Progenitor cell of endocrine pancreas (in vitro differentiated cells): ENCODE measurements around the gene UBTD1. TPM values are rescaled to one million over a fixed set of nuclear protein-coding genes. Genes with fewer than 3 reads are reported as not detected.

ENCODE experiments used
- DNase-seq: peaks from one replicate; pipeline ENCODE4 v3.0.0; 2021; ENCODE audit warnings: low spot score; ENCODE audit not compliant: unreplicated experiment
- H3K27ac Mint-ChIP-seq: 2 replicates; pipeline ENCODE4 v1.8.0; 2021; ENCODE audit warnings: mild to moderate bottlenecking, moderate library complexity, mixed read lengths
- H3K27me3 Mint-ChIP-seq: 2 replicates; pipeline ENCODE4 v1.8.0; 2021; ENCODE audit warnings: mixed read lengths
- H3K36me3 Mint-ChIP-seq: 2 replicates; pipeline ENCODE4 v1.8.0; 2022; ENCODE audit warnings: mixed read lengths; ENCODE audit not compliant: insufficient read depth
- H3K4me1 Mint-ChIP-seq: 2 replicates; pipeline ENCODE4 v1.8.0; 2021; ENCODE audit warnings: low read depth, mixed read lengths
- H3K4me3 Mint-ChIP-seq: 2 replicates; pipeline ENCODE4 v1.8.0; 2021; ENCODE audit warnings: low read depth, mild to moderate bottlenecking, moderate library complexity, mixed read lengths
- H3K9me3 Mint-ChIP-seq: 2 replicates; pipeline ENCODE4 v1.8.0; 2021; ENCODE audit warnings: low read depth, mixed read lengths
- total RNA-seq: library from RNA; stranded (reverse); gene quantifications from 2 replicates; pipeline ENCODE4 v1.2.1, GENCODE V29; 2021
- TF ChIP-seq, protein P1 (sequence below): fragments of 200-600 bp; sonication (generic); IDR thresholded peaks from one replicate; pipeline ENCODE4 v1.5.0; 2021; ENCODE audit warnings: antibody characterized with exemption, mild to moderate bottlenecking; ENCODE audit not compliant: unreplicated experiment

UBTD1 gene
- total RNA-seq, 1 donor from 2014 or later: 9.0 TPM

DNA sequence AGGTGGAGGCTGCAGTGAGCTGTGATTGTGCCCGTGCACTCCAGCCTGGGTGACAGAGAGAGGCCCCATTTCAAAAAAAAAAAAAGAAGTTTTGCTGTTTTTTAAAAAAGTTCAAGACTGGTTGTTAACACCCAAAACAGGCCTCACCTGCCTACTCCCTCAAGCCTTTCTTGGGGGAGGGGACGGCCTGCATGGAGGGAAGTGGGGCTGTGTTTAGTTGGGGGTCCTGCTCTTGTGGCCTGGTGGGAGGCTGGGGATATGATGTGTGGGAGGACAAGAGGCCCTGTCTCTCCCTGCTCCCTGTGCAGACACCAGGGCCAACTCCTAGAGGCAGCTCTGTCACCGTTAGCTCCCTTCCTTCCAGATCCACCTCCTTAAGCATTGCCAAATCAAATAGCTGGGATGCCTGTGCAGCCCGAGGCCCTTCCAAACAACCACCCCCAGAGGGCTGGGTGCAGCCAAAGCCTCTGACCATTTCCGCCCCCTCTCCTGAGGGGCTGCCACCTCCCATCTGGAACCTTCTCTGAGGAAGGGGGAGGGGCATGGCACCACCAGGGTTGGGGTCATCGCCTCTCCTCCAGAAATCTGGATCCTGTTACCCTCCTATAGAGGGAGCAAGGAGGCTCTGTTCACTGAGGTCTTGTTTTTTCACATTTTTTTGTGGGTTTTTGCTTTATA is 40.9 kb downstream of the UBTD1 start:
- Mint-ChIP-seq H3K36me3 (no peaks in the 10 kb centered on the region), H3K27ac (no peak overlapping the region), H3K27me3 (no peaks in the 10 kb centered on the region), H3K9me3 (no peaks in the 10 kb centered on the region), H3K4me3 (no peak overlapping the region), H3K4me1 (no peaks in the 10 kb centered on the region)
- TF ChIP-seq, protein P1, sequence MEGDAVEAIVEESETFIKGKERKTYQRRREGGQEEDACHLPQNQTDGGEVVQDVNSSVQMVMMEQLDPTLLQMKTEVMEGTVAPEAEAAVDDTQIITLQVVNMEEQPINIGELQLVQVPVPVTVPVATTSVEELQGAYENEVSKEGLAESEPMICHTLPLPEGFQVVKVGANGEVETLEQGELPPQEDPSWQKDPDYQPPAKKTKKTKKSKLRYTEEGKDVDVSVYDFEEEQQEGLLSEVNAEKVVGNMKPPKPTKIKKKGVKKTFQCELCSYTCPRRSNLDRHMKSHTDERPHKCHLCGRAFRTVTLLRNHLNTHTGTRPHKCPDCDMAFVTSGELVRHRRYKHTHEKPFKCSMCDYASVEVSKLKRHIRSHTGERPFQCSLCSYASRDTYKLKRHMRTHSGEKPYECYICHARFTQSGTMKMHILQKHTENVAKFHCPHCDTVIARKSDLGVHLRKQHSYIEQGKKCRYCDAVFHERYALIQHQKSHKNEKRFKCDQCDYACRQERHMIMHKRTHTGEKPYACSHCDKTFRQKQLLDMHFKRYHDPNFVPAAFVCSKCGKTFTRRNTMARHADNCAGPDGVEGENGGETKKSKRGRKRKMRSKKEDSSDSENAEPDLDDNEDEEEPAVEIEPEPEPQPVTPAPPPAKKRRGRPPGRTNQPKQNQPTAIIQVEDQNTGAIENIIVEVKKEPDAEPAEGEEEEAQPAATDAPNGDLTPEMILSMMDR: peak; percentile 9
- no peak for DNase-seq

- no peak for DNase-seq
- Mint-ChIP-seq H3K27me3 (no peaks in the 10 kb centered on the region), H3K27ac (no peak overlapping the region), H3K9me3 (no peaks in the 10 kb centered on the region), H3K4me3 (no peak overlapping the region), H3K4me1 (no peaks in the 10 kb centered on the region), H3K36me3 (no peaks in the 10 kb centered on the region)
- TF ChIP-seq, protein P1: peak; percentile 8
Measured at GRCh38 chr10:97540669-97541500, 42.2 kb downstream of the UBTD1 start.

DNA sequence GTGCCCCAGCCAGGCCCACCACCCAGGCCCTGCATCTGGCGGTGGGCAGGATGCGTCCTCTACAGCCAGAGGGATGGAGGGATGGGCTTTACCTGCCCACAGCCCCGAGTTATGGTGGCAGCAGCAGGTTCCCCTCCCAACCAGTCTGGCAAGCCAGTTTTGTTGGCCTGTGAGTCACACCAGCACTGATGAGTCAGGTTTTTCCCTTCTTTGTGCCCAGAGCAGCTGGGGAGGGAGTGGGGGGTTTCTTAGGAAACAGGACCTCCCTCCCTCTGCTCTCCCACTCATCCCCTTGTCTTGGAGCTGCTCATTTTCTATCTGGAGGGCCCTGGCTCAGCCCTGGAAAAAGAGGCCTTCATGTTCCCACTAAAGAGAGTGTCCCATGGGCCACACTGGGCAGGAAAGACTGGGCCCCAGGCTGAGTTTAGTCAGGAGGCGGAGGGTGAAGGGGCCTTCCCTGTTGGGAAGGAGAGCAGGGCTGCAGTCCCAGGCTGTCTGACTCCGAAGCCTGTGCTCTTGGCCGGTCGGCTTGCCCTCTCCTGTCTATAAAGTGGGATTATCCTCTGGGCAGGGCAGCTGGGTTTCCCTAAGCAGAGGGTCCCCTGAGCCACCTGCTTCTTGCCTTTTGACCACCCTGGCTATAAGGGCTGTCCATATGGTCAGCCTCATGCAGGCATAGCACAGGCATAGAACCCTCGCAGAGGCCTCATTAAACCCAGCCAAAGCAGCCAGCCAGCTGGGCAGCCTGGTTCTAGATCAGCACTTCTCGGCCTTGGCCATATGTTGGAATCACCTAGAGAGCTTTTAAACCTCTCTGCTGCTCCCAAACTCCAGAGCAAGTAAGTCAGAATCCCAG is 43.7 kb downstream of the UBTD1 start:
- Mint-ChIP-seq H3K27ac (peak overlapping the region; percentile 58), H3K36me3 (no peaks in the 10 kb centered on the region), H3K4me3 (no peak overlapping the region), H3K27me3 (no peaks in the 10 kb centered on the region), H3K4me1 (peaks cover 2% of the 10 kb centered on the region), H3K9me3 (no peaks in the 10 kb centered on the region)
- TF ChIP-seq, protein P1: no peak
- DNase-seq: no peak

- Mint-ChIP-seq H3K4me1 (peaks cover 2% of the 10 kb centered on the region), H3K36me3 (no peaks in the 10 kb centered on the region), H3K9me3 (no peaks in the 10 kb centered on the region), H3K27ac (peak overlapping the region; percentile 58), H3K27me3 (no peaks in the 10 kb centered on the region), H3K4me3 (no peak overlapping the region)
- DNase-seq: no peak
- TF ChIP-seq, protein P1: no peak
Measured at GRCh38 chr10:97543025-97543546, 44.4 kb downstream of the UBTD1 start.
